CD8-positive, alpha-beta memory T cell (primary cell): Measurements from ENCODE around the gene PAK1. TPM values are rescaled to one million over a fixed set of nuclear protein-coding genes. Genes with fewer than 3 reads are reported as not detected.

Experiments used
- CTCF ChIA-PET: fragments of 350-600 bp; sonication (Branson Sonifier 250); formaldehyde crosslinking; loops from one replicate; lab custom pipeline; 2021; ENCODE audit warnings: antibody characterized with exemption; lab: Charles Lee
- POLR2A ChIA-PET: fragments of 350-600 bp; sonication (Branson Sonifier 250); formaldehyde crosslinking; loops from one replicate; lab custom pipeline; 2021; ENCODE audit warnings: antibody characterized with exemption; lab: Charles Lee
- DNase-seq, 5 donors: peaks; one replicate each; pipeline versions ENCODE4 v3.0.0 to v3.0.0-alpha.2; 2020 to 2022; ENCODE audit warnings: mixed read lengths in 1 of 5
- H3K27ac ChIP-seq: one replicate; pipeline ENCODE4 v1.7.0; 2013; ENCODE audit warnings: low read depth, mild to moderate bottlenecking, low read length, moderate library complexity
- H3K27me3 ChIP-seq: 2 replicates; pipeline ENCODE4 v1.7.0; 2013; ENCODE audit warnings: low read length, mild to moderate bottlenecking; ENCODE audit not compliant: insufficient read depth, poor library complexity, severe bottlenecking
- H3K36me3 ChIP-seq: 2 replicates; pipeline ENCODE4 v1.7.0; 2013; ENCODE audit warnings: mild to moderate bottlenecking, low read length, moderate library complexity; ENCODE audit not compliant: insufficient read depth
- H3K4me1 ChIP-seq: 2 replicates; pipeline ENCODE4 v1.7.0; 2013; ENCODE audit warnings: mild to moderate bottlenecking, low read length, moderate library complexity; ENCODE audit not compliant: insufficient read depth
- H3K4me3 ChIP-seq: 2 replicates; pipeline ENCODE4 v1.7.0; 2013; ENCODE audit warnings: mild to moderate bottlenecking, low read length
- H3K9me3 ChIP-seq: 2 replicates; pipeline ENCODE4 v1.7.0; 2013; ENCODE audit warnings: mild to moderate bottlenecking, low read length
- H3K27ac Mint-ChIP-seq, 8 donors: one replicate each; pipeline ENCODE4 v1.8.0; 2020 to 2021; ENCODE audit warnings: mixed read lengths in 8 of 8, mild to moderate bottlenecking in 6 of 8, inconsistent platforms in 3 of 8, moderate library complexity in 3 of 8
- H3K27me3 Mint-ChIP-seq, 2 donors: one replicate each; pipeline ENCODE4 v1.8.0; 2020 to 2021; ENCODE audit warnings: mixed read lengths in 2 of 2, mild to moderate bottlenecking in 1 of 2, moderate library complexity in 1 of 2
- H3K36me3 Mint-ChIP-seq, 3 donors: one replicate each; pipeline ENCODE4 v1.8.0; 2020 to 2021; ENCODE audit warnings: mixed read lengths in 3 of 3, inconsistent platforms in 1 of 3, mild to moderate bottlenecking in 1 of 3
- H3K4me1 Mint-ChIP-seq, 3 donors: one replicate each; pipeline ENCODE4 v1.8.0; 2020 to 2021; ENCODE audit warnings: mixed read lengths in 3 of 3, inconsistent platforms in 1 of 3, mild to moderate bottlenecking in 1 of 3
- H3K4me3 Mint-ChIP-seq, 7 donors: one replicate each; pipeline ENCODE4 v1.8.0; 2020 to 2021; ENCODE audit warnings: mixed read lengths in 7 of 7, mild to moderate bottlenecking in 6 of 7, moderate library complexity in 4 of 7, inconsistent platforms in 2 of 7
- H3K9me3 Mint-ChIP-seq, 5 donors: one replicate each; pipeline ENCODE4 v1.8.0; 2020 to 2022; ENCODE audit warnings: mixed read lengths in 5 of 5, mild to moderate bottlenecking in 3 of 5, moderate library complexity in 2 of 5, inconsistent platforms in 1 of 5
- polyA plus RNA-seq: library from polyadenylated mRNA; unstranded; fragments of 300-500 nt; fragmentation: Illumina TruSeq; gene quantifications from one replicate; pipeline ENCODE4 v1.2.3, GENCODE V29; 2021
- total RNA-seq, 2 experiments: library from RNA; stranded (reverse); gene quantifications; one replicate each; pipeline ENCODE4 v1.2.3, GENCODE V29; 2021

PAK1 gene
- total and polyA plus RNA-seq, 3 experiments from 2014 or later: 9.3 to 32.1 (median 25.9) TPM

- ChIA-PET POLR2A (no interaction called here), CTCF (interaction anchor here (1.5 kb wide), 1 partner anchor 10 kb away, joined by 3 read pairs; no protein-coding TSS in a partner anchor)
- Histone ChIP-seq H3K4me3 (no peak overlapping the region), H3K27ac (no peak overlapping the region), H3K27me3 (no peaks in the 10 kb centered on the region), H3K9me3 (no peaks in the 10 kb centered on the region), H3K4me1 (peaks cover 11% of the 10 kb centered on the region), H3K36me3 (no peaks in the 10 kb centered on the region)
- no peak overlapping the region for H3K4me3 Mint-ChIP-seq
- peaks cover 10 to 16% (median 15%) of the 10 kb centered on the region in 3 donors for H3K4me1 Mint-ChIP-seq
- no peak overlapping the region for H3K27ac Mint-ChIP-seq
- H3K27me3 Mint-ChIP-seq: peaks cover 5% of the 10 kb centered on the region in 2 donors
- H3K9me3 Mint-ChIP-seq: no peaks in the 10 kb centered on the region
- DNase-seq: no peak
- peaks cover 0 to 2% (median 0%) of the 10 kb centered on the region in 3 donors for H3K36me3 Mint-ChIP-seq
These were observed 57.5 kb downstream of the PAK1 start for GRCh38 chr11:77416357-77416756.

GRCh38 chr11:77413850-77414460 is 59.9 kb downstream of the PAK1 start:
- Mint-ChIP-seq H3K4me1 (peaks cover 26 to 35% (median 35%) of the 10 kb centered on the region in 3 donors), H3K36me3 (peaks cover 0 to 2% (median 0%) of the 10 kb centered on the region in 3 donors), H3K27ac (peak overlapping the region in 2 of 8 donors; percentile 23 to 34), H3K4me3 (peak overlapping the region in 1 of 7 donors; percentile 55), H3K27me3 (peaks cover 0 to 5% of the 10 kb centered on the region in 2 donors), H3K9me3 (no peaks in the 10 kb centered on the region)
- Histone ChIP-seq H3K9me3 (no peaks in the 10 kb centered on the region), H3K4me3 (no peak overlapping the region), H3K27me3 (no peaks in the 10 kb centered on the region), H3K36me3 (no peaks in the 10 kb centered on the region), H3K4me1 (peaks cover 26% of the 10 kb centered on the region), H3K27ac (no peak overlapping the region)
- ChIA-PET CTCF (no interaction called here), POLR2A (no interaction called here)
- no peak for DNase-seq

GRCh38 chr11:77412814-77413213 is 61.1 kb downstream of the PAK1 start:
- ChIA-PET CTCF (interaction anchor here (1.5 kb wide), 1 partner anchor 12 kb away, joined by 3 read pairs; no protein-coding TSS in a partner anchor), POLR2A (no interaction called here)
- Histone ChIP-seq H3K27me3 (no peaks in the 10 kb centered on the region), H3K4me1 (peaks cover 26% of the 10 kb centered on the region), H3K36me3 (no peaks in the 10 kb centered on the region), H3K27ac (no peak overlapping the region), H3K4me3 (no peak overlapping the region), H3K9me3 (no peaks in the 10 kb centered on the region)
- Mint-ChIP-seq H3K27me3 (peaks cover 0 to 5% of the 10 kb centered on the region in 2 donors), H3K9me3 (no peaks in the 10 kb centered on the region), H3K27ac (peak overlapping the region in 4 of 8 donors; percentile 15 to 64 (median 40)), H3K4me1 (peaks cover 26 to 45% (median 42%) of the 10 kb centered on the region in 3 donors), H3K36me3 (peaks cover 0 to 2% (median 0%) of the 10 kb centered on the region in 3 donors), H3K4me3 (peak overlapping the region in 5 of 7 donors; percentile 5 to 92 (median 38))
- DNase-seq: no peak

GRCh38 chr11:77411717-77412441 is 62.0 kb downstream of the PAK1 start:
- H3K27me3 ChIP-seq: no peaks in the 10 kb centered on the region
- no peaks in the 10 kb centered on the region for H3K36me3 ChIP-seq
- H3K36me3 Mint-ChIP-seq: peaks cover 0 to 2% (median 0%) of the 10 kb centered on the region in 3 donors
- H3K4me3 ChIP-seq: peak overlapping the region; percentile 74
- POLR2A ChIA-PET: interaction anchor here (0.5 kb wide), 1 partner anchor 25 kb away, joined by 5 read pairs; no protein-coding TSS in a partner anchor
- peak overlapping the region; percentile 85 to 95 (median 92) for H3K4me3 Mint-ChIP-seq
- CTCF ChIA-PET: interaction anchor here (1.0 to 1.5 kb wide), 3 partner anchors 11 to 64 kb away, joined by 3 read pairs; no protein-coding TSS in a partner anchor
- no peaks in the 10 kb centered on the region for H3K27me3 Mint-ChIP-seq
- peak overlapping the region; percentile 38 for H3K27ac ChIP-seq
- no peaks in the 10 kb centered on the region for H3K9me3 ChIP-seq
- no peaks in the 10 kb centered on the region for H3K9me3 Mint-ChIP-seq
- peaks cover 26 to 46% (median 42%) of the 10 kb centered on the region in 3 donors for H3K4me1 Mint-ChIP-seq
- peak; percentile 53 to 82 (median 67) for DNase-seq
- H3K27ac Mint-ChIP-seq: peak overlapping the region; percentile 16 to 94 (median 86)
- peaks cover 26% of the 10 kb centered on the region for H3K4me1 ChIP-seq

GRCh38 chr11:77411137-77411707 is 62.7 kb downstream of the PAK1 start:
- H3K4me3 Mint-ChIP-seq: peak overlapping the region; percentile 85 to 95 (median 92)
- no peaks in the 10 kb centered on the region for H3K27me3 ChIP-seq
- H3K27me3 Mint-ChIP-seq: no peaks in the 10 kb centered on the region
- peaks cover 27% of the 10 kb centered on the region for H3K4me1 ChIP-seq
- ChIA-PET POLR2A (no interaction called here), CTCF (interaction anchor here (1.0 to 1.1 kb wide), 2 partner anchors 15 to 64 kb away, joined by 3 read pairs; no protein-coding TSS in a partner anchor)
- H3K36me3 Mint-ChIP-seq: peaks cover 0 to 2% (median 0%) of the 10 kb centered on the region in 3 donors
- H3K4me1 Mint-ChIP-seq: peaks cover 26 to 46% (median 42%) of the 10 kb centered on the region in 3 donors
- H3K36me3 ChIP-seq: no peaks in the 10 kb centered on the region
- no peaks in the 10 kb centered on the region for H3K9me3 ChIP-seq
- H3K27ac Mint-ChIP-seq: peak overlapping the region in 7 of 8 donors; percentile 16 to 94 (median 85)
- H3K4me3 ChIP-seq: peak overlapping the region; percentile 74
- peak in 3 of 5 donors; percentile 11 to 46 (median 12) for DNase-seq
- peak overlapping the region; percentile 38 for H3K27ac ChIP-seq
- H3K9me3 Mint-ChIP-seq: no peaks in the 10 kb centered on the region

GRCh38 chr11:77410076-77410827 is 63.6 kb downstream of the PAK1 start:
- H3K36me3 Mint-ChIP-seq: peaks cover 0 to 2% (median 0%) of the 10 kb centered on the region in 3 donors
- no peak for DNase-seq
- CTCF ChIA-PET: no interaction called here
- Histone ChIP-seq H3K27ac (no peak overlapping the region), H3K27me3 (no peaks in the 10 kb centered on the region), H3K4me3 (no peak overlapping the region), H3K9me3 (no peaks in the 10 kb centered on the region), H3K36me3 (no peaks in the 10 kb centered on the region), H3K4me1 (peaks cover 33% of the 10 kb centered on the region)
- POLR2A ChIA-PET: no interaction called here
- peak overlapping the region in 5 of 8 donors; percentile 18 to 89 (median 84) for H3K27ac Mint-ChIP-seq
- H3K9me3 Mint-ChIP-seq: no peaks in the 10 kb centered on the region
- no peaks in the 10 kb centered on the region for H3K27me3 Mint-ChIP-seq
- H3K4me1 Mint-ChIP-seq: peaks cover 26 to 46% (median 42%) of the 10 kb centered on the region in 3 donors
- peak overlapping the region; percentile 16 to 95 (median 92) for H3K4me3 Mint-ChIP-seq

- H3K36me3 ChIP-seq: no peaks in the 10 kb centered on the region
- CTCF ChIA-PET: no interaction called here
- peaks cover 0 to 2% (median 0%) of the 10 kb centered on the region in 3 donors for H3K36me3 Mint-ChIP-seq
These were observed 64.8 kb downstream of the PAK1 start for GRCh38 chr11:77409046-77409445.

More at GRCh38 chr11:77409046-77409445, 64.8 kb downstream of the PAK1 start:
- Histone ChIP-seq H3K9me3 (no peaks in the 10 kb centered on the region), H3K4me1 (peaks cover 33% of the 10 kb centered on the region), H3K4me3 (no peak overlapping the region), H3K27ac (no peak overlapping the region), H3K27me3 (no peaks in the 10 kb centered on the region)
- Mint-ChIP-seq H3K27ac (no peak overlapping the region), H3K4me3 (no peak overlapping the region), H3K27me3 (no peaks in the 10 kb centered on the region), H3K9me3 (no peaks in the 10 kb centered on the region), H3K4me1 (peaks cover 26 to 46% (median 42%) of the 10 kb centered on the region in 3 donors)
- POLR2A ChIA-PET: no interaction called here
- DNase-seq: no peak
